IMR-90 (cell line): ENCODE data around the gene ZFYVE21. TPM values are rescaled to one million over a fixed set of nuclear protein-coding genes. Genes with fewer than 3 reads are reported as not detected.

Source experiments
- ATAC-seq: fragments of 200-7000 bp; cut with Tn5 transposase; 2 replicates; pipeline ENCODE4 v1.9.1; 2020; ENCODE audit warnings: low read depth, mild to moderate bottlenecking, moderate library complexity
- BruUV-seq: library from RNA; stranded (reverse); fragments of 400-500 nt; replicated peaks from 2 replicates; lab custom pipeline; 2021; lab: Mats Ljungman, UMichigan
- CTCF ChIA-PET: fragments of 300-600 bp; formaldehyde crosslinking; extraction: SDS; loops from one replicate; lab custom pipeline; 2021; ENCODE audit warnings: antibody characterized with exemption; lab: Yijun Ruan, JAX
- POLR2A ChIA-PET: fragments of 300-600 bp; sonication (Branson Sonifier 250); formaldehyde crosslinking; loops from one replicate; lab custom pipeline; 2022; ENCODE audit warnings: antibody characterized with exemption; ENCODE audit not compliant: unreplicated experiment; lab: Charles Lee
- DNase-seq: peaks from one replicate; pipeline ENCODE4 v3.0.0; 2013
- H2AFZ ChIP-seq: replicated peaks from 2 replicates; pipeline ENCODE3; 2013; ENCODE audit warnings: low read length, mild to moderate bottlenecking; ENCODE audit not compliant: poor library complexity
- H2AK5ac ChIP-seq: 2 replicates; pipeline ENCODE4 v1.6.1; 2013; ENCODE audit warnings: low read depth, low read length, inconsistent platforms
- H2AK9ac ChIP-seq: replicated peaks from 2 replicates; pipeline ENCODE3; 2013; ENCODE audit warnings: mild to moderate bottlenecking, low read depth, low read length, moderate library complexity; ENCODE audit not compliant: poor library complexity
- H2BK120ac ChIP-seq: 2 replicates; pipeline ENCODE4 v1.6.1; 2013; ENCODE audit warnings: low read depth, low read length, inconsistent platforms
- H2BK15ac ChIP-seq: 3 replicates; pipeline ENCODE4 v1.6.1; 2013; ENCODE audit warnings: low read depth, low read length, inconsistent platforms
- H2BK20ac ChIP-seq: 2 replicates; pipeline ENCODE4 v1.6.1; 2013; ENCODE audit warnings: low read depth, mild to moderate bottlenecking, inconsistent platforms, low read length, moderate library complexity
- H2BK5ac ChIP-seq: 2 replicates; pipeline ENCODE4 v1.6.1; 2013; ENCODE audit warnings: mild to moderate bottlenecking, low read depth, low read length, inconsistent platforms; ENCODE audit not compliant: poor library complexity, severe bottlenecking
- H3K14ac ChIP-seq: replicated peaks from 2 replicates; pipeline ENCODE4 v1.6.1; 2013; ENCODE audit warnings: low read depth, low read length, inconsistent platforms
- H3K18ac ChIP-seq: 2 replicates; pipeline ENCODE4 v1.6.1; 2013; ENCODE audit warnings: low read depth, low read length, control low read depth
- H3K23ac ChIP-seq: 2 replicates; pipeline ENCODE4 v1.6.1; 2013; ENCODE audit warnings: low read depth, low read length, inconsistent platforms
- H3K27ac ChIP-seq: 2 replicates; pipeline ENCODE4 v1.5.1; 2013; ENCODE audit warnings: mild to moderate bottlenecking, control low read depth, low read length; ENCODE audit not compliant: insufficient read depth
- H3K27me3 ChIP-seq: 2 replicates; pipeline ENCODE4 v1.6.1; 2013; ENCODE audit warnings: low read length; ENCODE audit not compliant: control insufficient read depth, insufficient read depth
- H3K36me3 ChIP-seq: 2 replicates; pipeline ENCODE4 v1.6.1; 2013; ENCODE audit warnings: low read length, mixed read lengths; ENCODE audit not compliant: control insufficient read depth, insufficient read depth
- H3K4ac ChIP-seq: 2 replicates; pipeline ENCODE4 v1.6.1; 2013; ENCODE audit warnings: low read depth, low read length, inconsistent platforms
- H3K4me1 ChIP-seq: 2 replicates; pipeline ENCODE4 v1.6.1; 2013; ENCODE audit warnings: low read length, mixed read lengths; ENCODE audit not compliant: control insufficient read depth, insufficient read depth
- H3K4me2 ChIP-seq: 2 replicates; pipeline ENCODE4 v1.6.1; 2013; ENCODE audit warnings: low read depth, mild to moderate bottlenecking, control low read depth, low read length, moderate library complexity
- H3K4me3 ChIP-seq: 2 replicates; pipeline ENCODE4 v1.5.1; 2013; ENCODE audit warnings: low read depth, mild to moderate bottlenecking, control low read depth, low read length, moderate library complexity; ENCODE audit not compliant: insufficient read depth
- H3K56ac ChIP-seq: 2 replicates; pipeline ENCODE4 v1.6.1; 2013; ENCODE audit warnings: low read length, inconsistent platforms; ENCODE audit not compliant: insufficient read depth; ENCODE audit errors: extremely low read depth
- H3K79me1 ChIP-seq, 2 experiments: 2 replicates each; pipeline ENCODE4 v1.6.1; 2013; ENCODE audit warnings: low read length in 2 of 2, inconsistent platforms in 1 of 2, low read depth in 1 of 2
- H3K9ac ChIP-seq: 2 replicates; pipeline ENCODE4 v1.6.1; 2013; ENCODE audit warnings: low read depth, low read length, control low read depth
- H3K9me1 ChIP-seq: 2 replicates; pipeline ENCODE4 v1.6.1; 2013; ENCODE audit warnings: low read length, inconsistent platforms; ENCODE audit not compliant: insufficient read depth
- H3K9me3 ChIP-seq: 2 replicates; pipeline ENCODE4 v1.6.1; 2013; ENCODE audit warnings: low read length; ENCODE audit not compliant: control insufficient read depth, insufficient read depth
- H4K20me1 ChIP-seq: 2 replicates; pipeline ENCODE4 v1.6.1; 2013; ENCODE audit warnings: low read length, inconsistent platforms; ENCODE audit not compliant: insufficient read depth
- H4K5ac ChIP-seq: 2 replicates; pipeline ENCODE4 v1.6.1; 2013; ENCODE audit warnings: mild to moderate bottlenecking, low read depth, low read length, control low read depth
- H4K8ac ChIP-seq, 2 experiments: 2 replicates each; pipeline ENCODE4 v1.6.1; 2013; ENCODE audit warnings: low read depth in 2 of 2, low read length in 2 of 2, control low read depth in 1 of 2, inconsistent platforms in 1 of 2
- H4K91ac ChIP-seq: 2 replicates; pipeline ENCODE4 v1.6.1; 2013; ENCODE audit warnings: low read depth, low read length, inconsistent platforms; ENCODE audit not compliant: insufficient read depth
- BHLHE40 ChIP-seq: fragments of 150-350 bp; IDR thresholded peaks from 2 replicates; pipeline ENCODE4 v1.6.1; 2016; ENCODE audit warnings: mild to moderate bottlenecking, low read depth, low read length
- CEBPB ChIP-seq: IDR thresholded peaks from 2 replicates; pipeline ENCODE4 v1.6.1; 2012; ENCODE audit warnings: low read depth, low read length, improper control_type of control experiment
- FOS ChIP-seq: fragments of 150-350 bp; IDR thresholded peaks from 2 replicates; pipeline ENCODE4 v1.6.1; 2016; ENCODE audit warnings: low read depth, low read length
- MAZ ChIP-seq: IDR thresholded peaks from 2 replicates; pipeline ENCODE4 v1.6.1; 2012; ENCODE audit warnings: low read depth, mild to moderate bottlenecking, low read length, improper control_type of control experiment, moderate library complexity, borderline replicate concordance
- MXI1 ChIP-seq: IDR thresholded peaks from 2 replicates; pipeline ENCODE4 v1.6.1; 2012; ENCODE audit warnings: low read depth, mild to moderate bottlenecking, low read length, moderate library complexity, borderline replicate concordance
- NFE2L2 ChIP-seq: fragments of 150-350 bp; IDR thresholded peaks from 2 replicates; pipeline ENCODE4 v1.6.1; 2016; ENCODE audit warnings: low read depth, mild to moderate bottlenecking, low read length
- POLR2A ChIP-seq: IDR thresholded peaks from 2 replicates; pipeline ENCODE4 v1.6.1; 2012; ENCODE audit warnings: mild to moderate bottlenecking, low read depth, low read length
- RAD21 ChIP-seq: IDR thresholded peaks from 2 replicates; pipeline ENCODE4 v1.6.1; 2012; ENCODE audit warnings: low read length, improper control_type of control experiment
- SMC3 ChIP-seq: fragments of 150-350 bp; IDR thresholded peaks from 2 replicates; pipeline ENCODE4 v1.6.1; 2016; ENCODE audit warnings: low read depth, mild to moderate bottlenecking, antibody characterized with exemption, low read length, moderate library complexity
- USF2 ChIP-seq: fragments of 150-350 bp; IDR thresholded peaks from 2 replicates; pipeline ENCODE4 v1.6.1; 2017; ENCODE audit warnings: mild to moderate bottlenecking, antibody characterized with exemption, low read length, low read depth
- WGBS, 2 experiments: methylation state at CpG; one replicate each; pipeline versions ENCODE4 v1.1.5 to v1.1.7; 2013; ENCODE audit warnings: missing lambda C conversion rate in 2 of 2; ENCODE audit not compliant: insufficient read length in 1 of 2; ENCODE audit errors: extremely low coverage in 2 of 2; 5-methylcytosine and 5-hydroxymethylcytosine counted together
- dilution Hi-C: fragments of 300-500 bp; cut with HindIII; formaldehyde crosslinking; loops from one replicate; pipeline ENCODE4 v1.14.3; 2018; ENCODE audit warnings: low sequenced_read_pairs; ENCODE audit not compliant: unreplicated experiment
- in situ Hi-C: fragments of 300-500 bp; cut with MboI; formaldehyde crosslinking; loops from 3 replicates; pipeline ENCODE4 v1.14.3; 2019; ENCODE audit warnings: low sequenced_read_pairs, inconsistent platforms, mixed read lengths
- intact Hi-C: fragments of 100-400 bp; cut with micrococcal nuclease; formaldehyde crosslinking; loops from 2 replicates; pipeline ENCODE4 v1.10.0; 2022
- polyA plus RNA-seq, 3 experiments: library from polyadenylated mRNA; depleted of rRNA; stranded (reverse); fragments of >200 nt; gene quantifications; 2 replicates each; pipeline ENCODE4 v1.2.3, GENCODE V29; 2012; ENCODE audit warnings: low replicate concordance in 1 of 3
- total RNA-seq: library from RNA; depleted of rRNA; stranded (reverse); fragments of >200 nt; gene quantifications from 2 replicates; pipeline ENCODE4 v1.2.3, GENCODE V29; 2012

ZFYVE21 gene
- total and polyA plus RNA-seq, 2 of the 4 experiments (the other 2 are of a cell fraction): 41.2 to 89.2 TPM

- Histone ChIP-seq H4K8ac (no peak overlapping the region), H3K4me3 (no peak overlapping the region), H2BK120ac (no peak overlapping the region), H2BK5ac (no peak overlapping the region), H2BK20ac (no peak overlapping the region), H3K27me3 (no peaks in the 10 kb centered on the region), H3K27ac (no peak overlapping the region), H3K14ac (no peak overlapping the region), H2AK9ac (peak overlapping the region; percentile 47), H3K18ac (no peak overlapping the region), H3K9ac (no peak overlapping the region), H4K5ac (no peak overlapping the region), H2BK15ac (no peak overlapping the region), H3K9me1 (peaks cover 10% of the 10 kb centered on the region), H3K9me3 (no peaks in the 10 kb centered on the region), H3K4me1 (peaks cover 10% of the 10 kb centered on the region), H3K36me3 (no peaks in the 10 kb centered on the region), H3K4ac (no peak overlapping the region), H4K20me1 (peaks cover 59% of the 10 kb centered on the region), H4K91ac (no peak overlapping the region), H3K4me2 (peak overlapping the region; percentile 30; the same call in 1 of the 2 replicates), H3K23ac (no peak overlapping the region), H3K79me1 (peaks cover 31 to 74% of the 10 kb centered on the region in 2 experiments), H3K56ac (no peak overlapping the region), H2AK5ac (no peak overlapping the region), H2AFZ (peak overlapping the region; percentile 53)
- intact Hi-C loops (loop anchor here (5.0 kb wide), 1 partner anchor 264 kb away; no protein-coding TSS in a partner anchor), in situ Hi-C loops (no loop called here), dilution Hi-C loops (no loop called here)
- CTCF ChIA-PET: no interaction called here
- ATAC-seq: no peak
- peak; percentile 87 for DNase-seq
- peak; percentile 93 for TF ChIP-seq BHLHE40
- no peak for TF ChIP-seq SMC3
- TF ChIP-seq MXI1: peak; percentile 69; the same call in 1 of the 2 replicates
- peak; percentile 65 for TF ChIP-seq CEBPB
- no peak for TF ChIP-seq RAD21
- 0 out of 2 replicates have a peak, but pooled peaks have one; percentile 9 for TF ChIP-seq MAZ
- no peak for TF ChIP-seq POLR2A
- no peak for TF ChIP-seq NFE2L2
- TF ChIP-seq USF2: peak; percentile 66
- 0 out of 2 replicates have a peak, but pooled peaks have one; percentile 8 for TF ChIP-seq FOS
- no TSS peak for BruUV-seq
- WGBS, 2 experiments: 19% methylated on average over 9 of the region's 16 CpGs; no CpG with 5 or more reads in 1 of the 2 experiments
- POLR2A ChIA-PET: no interaction called here
Measured at GRCh38 chr14:103718572-103718971, 3.0 kb downstream of the ZFYVE21 start.
